ENCODE data around the gene MGA.
A peak's percentile ranks its signal among the peaks of the same experiment; 100 is the strongest.

The MGA gene

DNA sequence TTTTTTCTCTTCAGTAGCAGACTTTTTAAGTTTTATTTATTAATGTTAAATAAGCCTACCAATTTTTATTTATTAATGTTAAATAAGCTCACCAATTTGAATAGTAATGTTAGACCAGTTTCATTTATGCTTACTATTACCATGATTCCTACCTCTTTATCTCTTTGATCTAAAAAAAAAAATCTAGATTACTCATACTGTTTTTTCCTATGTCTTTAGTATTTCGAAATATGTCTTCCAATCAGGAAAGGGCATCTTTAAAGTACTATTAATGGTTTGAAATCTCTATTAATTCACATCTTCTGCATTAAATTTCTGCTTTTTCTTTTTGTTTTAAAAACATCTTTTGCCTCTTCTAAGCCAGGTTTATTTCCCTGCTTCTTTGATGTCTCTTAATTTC is 86.6 kb downstream of the MGA start:
- H3K27ac ChIP-seq (ENCODE audit: low read length) = no peak overlapping the region
- H3K27me3 ChIP-seq (ENCODE audit: control insufficient read depth, insufficient read depth, low read length) = no peaks in the 10 kb centered on the region
- no peak for DNase-seq (ENCODE audit: low read depth, low spot score)
- no peaks in the 10 kb centered on the region for H3K4me1 ChIP-seq (ENCODE audit: control insufficient read depth, insufficient read depth, low read length)
- no CpG with 5 or more reads among the region's 1 CpG for WGBS (ENCODE audit: insufficient coverage, insufficient read length)
- H3K9me3 ChIP-seq (ENCODE audit: control insufficient read depth, insufficient read depth, low read length) = no peaks in the 10 kb centered on the region
- H3K4me3 ChIP-seq (ENCODE audit: low read length) = no peak overlapping the region
- H3K36me3 ChIP-seq (ENCODE audit: control insufficient read depth, insufficient read depth, low read length) = peaks cover 12% of the 10 kb centered on the region; the same call in 1 of the 2 replicates

DNA sequence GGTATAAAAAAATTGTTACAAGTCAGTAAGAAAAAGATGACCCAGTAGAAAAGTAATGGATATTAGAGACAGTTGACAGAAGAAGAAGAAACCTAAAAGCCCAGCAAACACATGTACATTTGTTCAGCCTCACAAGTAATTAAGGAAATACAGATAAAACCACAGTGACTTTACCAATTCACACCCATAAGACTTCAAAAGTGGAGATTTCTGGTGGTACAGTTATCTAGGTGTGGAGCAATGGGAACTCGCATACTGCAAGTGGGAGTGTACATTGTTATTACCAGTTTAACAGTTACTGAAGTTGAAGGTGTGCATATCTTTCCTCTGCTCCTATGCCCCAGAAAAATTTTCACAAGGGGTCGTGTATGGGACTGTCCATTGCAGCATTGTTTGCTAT is 96.0 kb downstream of the MGA start:
- Histone ChIP-seq H3K4me1 (ENCODE audit: control insufficient read depth, insufficient read depth, low read length) (no peaks in the 10 kb centered on the region), H3K27ac (ENCODE audit: low read length) (no peak overlapping the region), H3K4me3 (ENCODE audit: low read length) (no peak overlapping the region), H3K27me3 (ENCODE audit: control insufficient read depth, insufficient read depth, low read length) (no peaks in the 10 kb centered on the region), H3K9me3 (ENCODE audit: control insufficient read depth, insufficient read depth, low read length) (no peaks in the 10 kb centered on the region), H3K36me3 (ENCODE audit: control insufficient read depth, insufficient read depth, low read length) (no peaks in the 10 kb centered on the region)
- no peak for DNase-seq (ENCODE audit: low read depth, low spot score)
- no CpG with 5 or more reads among the region's 2 CpGs for WGBS (ENCODE audit: insufficient coverage, insufficient read length)

GRCh38 chr15:41772720-41773331 is 112.6 kb downstream of the MGA start:
- Histone ChIP-seq H3K4me3 (ENCODE audit: low read length) (no peak overlapping the region), H3K36me3 (ENCODE audit: control insufficient read depth, insufficient read depth, low read length) (no peaks in the 10 kb centered on the region), H3K27ac (ENCODE audit: low read length) (no peak overlapping the region), H3K27me3 (ENCODE audit: control insufficient read depth, insufficient read depth, low read length) (no peaks in the 10 kb centered on the region), H3K4me1 (ENCODE audit: control insufficient read depth, insufficient read depth, low read length) (no peaks in the 10 kb centered on the region), H3K9me3 (ENCODE audit: control insufficient read depth, insufficient read depth, low read length) (no peaks in the 10 kb centered on the region)
- no CpG with 5 or more reads among the region's 8 CpGs for WGBS (ENCODE audit: insufficient coverage, insufficient read length)
- DNase-seq (ENCODE audit: low read depth, low spot score) = no peak

DNA sequence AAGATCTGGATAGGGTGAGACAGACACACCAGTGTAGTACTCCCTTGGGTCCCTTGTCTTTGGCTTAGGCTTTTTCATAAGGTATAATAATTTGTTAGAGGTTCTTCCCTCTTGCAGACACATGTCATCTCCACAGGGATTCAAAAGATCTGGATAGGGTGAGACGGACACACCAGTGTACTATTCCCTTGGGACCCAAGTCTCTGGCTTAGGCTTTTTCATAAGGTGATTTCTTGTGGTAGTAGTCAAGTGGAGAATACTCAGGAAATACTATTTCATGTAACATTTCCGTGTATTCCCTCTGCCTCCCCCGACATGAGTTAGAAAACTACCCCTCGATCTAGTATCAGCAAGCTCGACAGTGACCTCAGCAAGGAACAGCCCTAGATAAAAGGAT is 113.1 kb downstream of the MGA start:
- WGBS (ENCODE audit: insufficient coverage, insufficient read length) = no CpG with 5 or more reads among the region's 5 CpGs
- H3K4me3 ChIP-seq (ENCODE audit: low read length) = no peak overlapping the region
- no peak overlapping the region for H3K27ac ChIP-seq (ENCODE audit: low read length)
- no peak for DNase-seq (ENCODE audit: low read depth, low spot score)
- no peaks in the 10 kb centered on the region for H3K36me3 ChIP-seq (ENCODE audit: control insufficient read depth, insufficient read depth, low read length)
- no peaks in the 10 kb centered on the region for H3K27me3 ChIP-seq (ENCODE audit: control insufficient read depth, insufficient read depth, low read length)
- no peaks in the 10 kb centered on the region for H3K4me1 ChIP-seq (ENCODE audit: control insufficient read depth, insufficient read depth, low read length)
- no peaks in the 10 kb centered on the region for H3K9me3 ChIP-seq (ENCODE audit: control insufficient read depth, insufficient read depth, low read length)

DNA sequence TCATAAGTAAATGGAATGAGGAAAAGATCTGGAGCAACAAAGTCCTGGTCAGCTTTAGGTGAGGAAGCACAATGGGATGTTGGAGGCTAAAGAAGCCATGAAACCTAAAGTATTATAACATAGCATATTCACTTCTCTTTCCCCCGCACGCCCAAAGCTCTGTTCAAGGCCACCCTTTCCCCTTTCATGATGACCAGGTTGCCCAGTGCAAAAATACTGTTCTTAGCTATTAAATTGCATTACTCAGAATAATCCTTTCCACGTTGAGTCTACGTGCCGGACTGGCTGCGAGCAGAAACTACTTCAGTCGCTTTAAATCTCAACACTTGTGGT is 113.5 kb downstream of the MGA start:
- no CpG with 5 or more reads among the region's 7 CpGs for WGBS (ENCODE audit: insufficient coverage, insufficient read length)
- no peak for DNase-seq (ENCODE audit: low read depth, low spot score)
- Histone ChIP-seq H3K4me3 (ENCODE audit: low read length) (peak overlapping the region; percentile 37; the same call in 1 of the 2 replicates), H3K27ac (ENCODE audit: low read length) (no peak overlapping the region), H3K9me3 (ENCODE audit: control insufficient read depth, insufficient read depth, low read length) (no peaks in the 10 kb centered on the region), H3K36me3 (ENCODE audit: control insufficient read depth, insufficient read depth, low read length) (no peaks in the 10 kb centered on the region), H3K4me1 (ENCODE audit: control insufficient read depth, insufficient read depth, low read length) (no peaks in the 10 kb centered on the region), H3K27me3 (ENCODE audit: control insufficient read depth, insufficient read depth, low read length) (no peaks in the 10 kb centered on the region)

- DNase-seq (ENCODE audit: low read depth, low spot score) = peak; percentile 99
- no CpG with 5 or more reads among the region's 62 CpGs for WGBS (ENCODE audit: insufficient coverage, insufficient read length)
- Histone ChIP-seq H3K27ac (ENCODE audit: low read length) (no peak within 1 kb of the TSS), H3K4me3 (ENCODE audit: low read length) (peak within 1 kb of the TSS; percentile 71; the same call in 1 of the 2 replicates), H3K4me1 (ENCODE audit: control insufficient read depth, insufficient read depth, low read length) (no peaks in the 10 kb centered on the region), H3K9me3 (ENCODE audit: control insufficient read depth, insufficient read depth, low read length) (no peaks in the 10 kb centered on the region), H3K36me3 (ENCODE audit: control insufficient read depth, insufficient read depth, low read length) (no peaks in the 10 kb centered on the region), H3K27me3 (ENCODE audit: control insufficient read depth, insufficient read depth, low read length) (no peaks in the 10 kb centered on the region)
These were observed 114.1 kb downstream of the MGA start, which contains the start of gene MAPKBP1 for GRCh38 chr15:41774062-41774881. TSS of gene MAPKBP1 (plus strand) at chr15:41774484. CDS start at chr15:41775276, 792 bp downstream.

- Histone ChIP-seq H3K27ac (ENCODE audit: low read length) (no peak overlapping the region), H3K4me1 (ENCODE audit: control insufficient read depth, insufficient read depth, low read length) (no peaks in the 10 kb centered on the region), H3K36me3 (ENCODE audit: control insufficient read depth, insufficient read depth, low read length) (no peaks in the 10 kb centered on the region), H3K4me3 (ENCODE audit: low read length) (peak overlapping the region; percentile 71; the same call in 1 of the 2 replicates), H3K9me3 (ENCODE audit: control insufficient read depth, insufficient read depth, low read length) (no peaks in the 10 kb centered on the region), H3K27me3 (ENCODE audit: control insufficient read depth, insufficient read depth, low read length) (no peaks in the 10 kb centered on the region)
- WGBS (ENCODE audit: insufficient coverage, insufficient read length) = no CpG with 5 or more reads among the region's 19 CpGs
- DNase-seq (ENCODE audit: low read depth, low spot score) = no peak
These were observed 114.7 kb downstream of the MGA start for GRCh38 chr15:41774882-41775417.

DNA sequence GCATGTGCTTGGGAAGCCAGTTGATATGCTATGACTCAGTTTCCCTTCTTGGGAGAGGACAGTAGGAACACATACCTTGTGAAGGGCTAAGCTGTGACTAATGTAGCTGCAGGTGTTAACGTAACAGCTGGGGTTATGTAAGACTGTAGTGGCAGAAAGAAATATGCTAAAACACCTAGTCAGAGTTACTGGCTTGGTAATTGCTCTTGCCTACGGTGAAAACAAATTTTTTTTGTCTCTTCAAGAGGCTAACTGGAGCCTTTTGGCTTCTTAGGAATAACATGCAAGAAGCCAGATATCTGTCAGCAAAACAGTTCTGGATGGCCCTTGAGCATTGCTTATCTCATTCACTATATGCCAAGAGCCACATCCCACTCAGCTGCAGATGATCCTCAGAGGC is 115.4 kb downstream of the MGA start:
- Histone ChIP-seq H3K27me3 (ENCODE audit: control insufficient read depth, insufficient read depth, low read length) (no peaks in the 10 kb centered on the region), H3K9me3 (ENCODE audit: control insufficient read depth, insufficient read depth, low read length) (no peaks in the 10 kb centered on the region), H3K27ac (ENCODE audit: low read length) (no peak overlapping the region), H3K4me3 (ENCODE audit: low read length) (no peak overlapping the region), H3K4me1 (ENCODE audit: control insufficient read depth, insufficient read depth, low read length) (no peaks in the 10 kb centered on the region), H3K36me3 (ENCODE audit: control insufficient read depth, insufficient read depth, low read length) (no peaks in the 10 kb centered on the region)
- DNase-seq (ENCODE audit: low read depth, low spot score) = no peak
- no CpG with 5 or more reads among the region's 2 CpGs for WGBS (ENCODE audit: insufficient coverage, insufficient read length)

GRCh38 chr15:41777421-41777973 is 117.3 kb downstream of the MGA start:
- Histone ChIP-seq H3K27me3 (ENCODE audit: control insufficient read depth, insufficient read depth, low read length) (no peaks in the 10 kb centered on the region), H3K4me1 (ENCODE audit: control insufficient read depth, insufficient read depth, low read length) (no peaks in the 10 kb centered on the region), H3K9me3 (ENCODE audit: control insufficient read depth, insufficient read depth, low read length) (no peaks in the 10 kb centered on the region), H3K4me3 (ENCODE audit: low read length) (no peak overlapping the region), H3K36me3 (ENCODE audit: control insufficient read depth, insufficient read depth, low read length) (no peaks in the 10 kb centered on the region), H3K27ac (ENCODE audit: low read length) (no peak overlapping the region)
- DNase-seq (ENCODE audit: low read depth, low spot score) = no peak
- WGBS (ENCODE audit: insufficient coverage, insufficient read length) = no CpG with 5 or more reads among the region's 1 CpG

- H3K4me3 ChIP-seq (ENCODE audit: low read length) = no peak overlapping the region
- H3K27me3 ChIP-seq (ENCODE audit: control insufficient read depth, insufficient read depth, low read length) = no peaks in the 10 kb centered on the region
- no peaks in the 10 kb centered on the region for H3K36me3 ChIP-seq (ENCODE audit: control insufficient read depth, insufficient read depth, low read length)
- H3K9me3 ChIP-seq (ENCODE audit: control insufficient read depth, insufficient read depth, low read length) = no peaks in the 10 kb centered on the region
- no peaks in the 10 kb centered on the region for H3K4me1 ChIP-seq (ENCODE audit: control insufficient read depth, insufficient read depth, low read length)
- WGBS (ENCODE audit: insufficient coverage, insufficient read length) = no CpG with 5 or more reads among the region's 1 CpG
- no peak for DNase-seq (ENCODE audit: low read depth, low spot score)
- no peak overlapping the region for H3K27ac ChIP-seq (ENCODE audit: low read length)
These were observed 118.3 kb downstream of the MGA start for GRCh38 chr15:41778521-41778920.

Data from iPS DF 6.9 (cell line).